GM19467 (cell line): ENCODE results near the gene ATP11C.

Experiments
- ATAC-seq: cut with Tn5 transposase; IDR thresholded peaks from one replicate; pipeline ENCODE4 v1.9.1; 2021; ENCODE audit warnings: mild to moderate bottlenecking, moderate library complexity; ENCODE audit not compliant: unreplicated experiment

The ATP11C gene

GRCh38 chrX:139815771-139816170 is 117.1 kb downstream of the ATP11C start:
- ATAC-seq = no peak

- no peak for ATAC-seq
Observed at GRCh38 chrX:139811942-139812629, 120.8 kb downstream of the ATP11C start.

GRCh38 chrX:139804482-139804881 is 128.4 kb downstream of the ATP11C start:
- ATAC-seq = no peak

- no peak for ATAC-seq
Observed at GRCh38 chrX:139803224-139803623, 129.6 kb downstream of the ATP11C start.

GRCh38 chrX:139802048-139802447 is 130.8 kb downstream of the ATP11C start:
- no peak for ATAC-seq

GRCh38 chrX:139801397-139801813 is 131.4 kb downstream of the ATP11C start:
- no peak for ATAC-seq

- no peak for ATAC-seq
Observed at GRCh38 chrX:139798701-139799100, 134.2 kb downstream of the ATP11C start.

GRCh38 chrX:139795196-139795595 is 137.7 kb downstream of the ATP11C start:
- peak; percentile 98 for ATAC-seq

- ATAC-seq = no peak
Observed at GRCh38 chrX:139787601-139788000, 145.3 kb downstream of the ATP11C start.

- peak; percentile 91 for ATAC-seq
Observed at GRCh38 chrX:139784807-139785206, 148.0 kb downstream of the ATP11C start.

GRCh38 chrX:139783959-139784358 is 148.9 kb downstream of the ATP11C start:
- ATAC-seq = no peak

GRCh38 chrX:139783030-139783429 is 149.8 kb downstream of the ATP11C start:
- ATAC-seq = no peak

GRCh38 chrX:139776599-139776998 is 156.3 kb downstream of the ATP11C start:
- ATAC-seq = no peak

- ATAC-seq = no peak
Observed at GRCh38 chrX:139770366-139770765, 162.5 kb downstream of the ATP11C start.

- peak; percentile 50 for ATAC-seq
Observed at GRCh38 chrX:139766545-139766983, 166.3 kb downstream of the ATP11C start.

- ATAC-seq = no peak
Observed at GRCh38 chrX:139762400-139763183, 170.3 kb downstream of the ATP11C start.

GRCh38 chrX:139759637-139760036 is 173.2 kb downstream of the ATP11C start:
- no peak for ATAC-seq

- ATAC-seq = no peak
Observed at GRCh38 chrX:139758809-139759208, 174.0 kb downstream of the ATP11C start.

- ATAC-seq = no peak
Observed at GRCh38 chrX:139758250-139758649, 174.6 kb downstream of the ATP11C start.

GRCh38 chrX:139751053-139751452 is 181.8 kb downstream of the ATP11C start:
- ATAC-seq = no peak

GRCh38 chrX:139750390-139750789 is 182.5 kb downstream of the ATP11C start:
- ATAC-seq = no peak

GRCh38 chrX:139739138-139739537 is 193.7 kb downstream of the ATP11C start:
- ATAC-seq = no peak
